Eye (tissue), 1 donor: ENCODE results near the gene UBR4.
A peak's percentile ranks its signal among the peaks of the same experiment; 100 is the strongest.

Experiments
- DNase-seq: peaks from one replicate; pipeline ENCODE4 v3.0.0-alpha.2; 2015

UBR4 gene

GRCh38 chr1:19046972-19047731 is 162.9 kb downstream of the UBR4 start:
- DNase-seq = peak; percentile 62

- no peak for DNase-seq
These were observed 163.9 kb downstream of the UBR4 start for GRCh38 chr1:19045898-19046880.

GRCh38 chr1:19044975-19045831 is 164.9 kb downstream of the UBR4 start:
- no peak for DNase-seq

- DNase-seq = no peak
These were observed 165.6 kb downstream of the UBR4 start for GRCh38 chr1:19044471-19044870.

- no peak for DNase-seq
These were observed 166.3 kb downstream of the UBR4 start for GRCh38 chr1:19043579-19044443.

- no peak for DNase-seq
These were observed 167.1 kb downstream of the UBR4 start for GRCh38 chr1:19042675-19043578.

GRCh38 chr1:19040010-19040680 is 169.9 kb downstream of the UBR4 start:
- DNase-seq = no peak

GRCh38 chr1:19038732-19039131 is 171.3 kb downstream of the UBR4 start:
- DNase-seq = no peak

- no peak for DNase-seq
These were observed 172.0 kb downstream of the UBR4 start for GRCh38 chr1:19038096-19038495.

GRCh38 chr1:19037659-19038058 is 172.4 kb downstream of the UBR4 start:
- DNase-seq = no peak

GRCh38 chr1:19036813-19037605 is 173.1 kb downstream of the UBR4 start:
- no peak for DNase-seq

GRCh38 chr1:19036041-19036812 is 173.8 kb downstream of the UBR4 start:
- peak; percentile 64 for DNase-seq

- DNase-seq = no peak
These were observed 174.6 kb downstream of the UBR4 start for GRCh38 chr1:19035377-19036040.

- DNase-seq = no peak
These were observed 175.3 kb downstream of the UBR4 start for GRCh38 chr1:19034721-19035120.

- no peak for DNase-seq
These were observed 176.0 kb downstream of the UBR4 start for GRCh38 chr1:19033926-19034680.

GRCh38 chr1:19033515-19033839 is 176.6 kb downstream of the UBR4 start:
- no peak for DNase-seq
